GM23338 (cell line): ENCODE results near the gene ALCAM.

ENCODE experiments used
- CREB1 ChIP-seq: fragments of 250-450 bp; sonication (Bioruptor Pico); IDR thresholded peaks from 2 replicates; pipeline ENCODE4 v1.5.0; 2020; ENCODE audit warnings: low read depth, mild to moderate bottlenecking, moderate library complexity
- EZH2 ChIP-seq: fragments of 200-600 bp; sonication (generic); IDR thresholded peaks from one replicate; pipeline ENCODE4 v1.8.0; 2017; ENCODE audit warnings: antibody characterized with exemption, mild to moderate bottlenecking, low read depth; ENCODE audit not compliant: unreplicated experiment
- EZH2phosphoT487 ChIP-seq: fragments of 200-600 bp; sonication (generic); IDR thresholded peaks from one replicate; pipeline ENCODE4 v1.8.1; 2018; ENCODE audit warnings: antibody characterized with exemption; ENCODE audit not compliant: unreplicated experiment
- JUNB ChIP-seq: IDR thresholded peaks from one replicate; pipeline ENCODE4 v1.6.1; 2016; ENCODE audit warnings: antibody characterized with exemption; ENCODE audit not compliant: unreplicated experiment
- NANOG ChIP-seq: IDR thresholded peaks from 2 replicates; pipeline ENCODE4 v1.6.1; 2016; ENCODE audit warnings: antibody characterized with exemption, borderline replicate concordance
- POLR2AphosphoS5 ChIP-seq: IDR thresholded peaks from 2 replicates; pipeline ENCODE4 v1.6.1; 2016; ENCODE audit warnings: antibody characterized with exemption, low read depth
- STAT1 ChIP-seq: IDR thresholded peaks from one replicate; pipeline ENCODE4 v1.6.1; 2016; ENCODE audit warnings: antibody characterized with exemption; ENCODE audit not compliant: unreplicated experiment
- ZNF114 ChIP-seq: fragments of 250-450 bp; sonication (Bioruptor Pico); IDR thresholded peaks from 2 replicates; pipeline ENCODE4 v1.5.0; 2020; ENCODE audit warnings: mild to moderate bottlenecking, moderate library complexity
- ZNF331 ChIP-seq: fragments of 250-450 bp; sonication (Bioruptor Pico); IDR thresholded peaks from 2 replicates; pipeline ENCODE4 v1.5.0; 2020; ENCODE audit warnings: low read depth, mild to moderate bottlenecking, moderate library complexity
- TF ChIP-seq, protein P1 (sequence below), 2 experiments: fragments of 200-600 bp in 1 of 2; sonication (generic) in 1 of 2; conservative IDR thresholded peaks; 2 replicates each; pipeline versions ENCODE4 v1.5.1 to v1.6.1; 2016 to 2017; ENCODE audit warnings: antibody characterized with exemption in 2 of 2, low read depth in 2 of 2, mild to moderate bottlenecking in 2 of 2, moderate library complexity in 1 of 2
- TF ChIP-seq, protein P2 (sequence below): IDR thresholded peaks from one replicate; pipeline ENCODE4 v1.6.1; 2018; ENCODE audit warnings: antibody characterized with exemption; ENCODE audit not compliant: unreplicated experiment
- TF ChIP-seq, protein P3 (sequence below): IDR thresholded peaks from 2 replicates; pipeline ENCODE4 v1.6.1; 2016; ENCODE audit warnings: antibody characterized with exemption
- TF ChIP-seq, protein P4 (sequence below): fragments of 250-450 bp; sonication (Bioruptor Pico); IDR thresholded peaks from 2 replicates; pipeline ENCODE4 v1.5.0; 2020; ENCODE audit warnings: mild to moderate bottlenecking, moderate library complexity

DNA sequence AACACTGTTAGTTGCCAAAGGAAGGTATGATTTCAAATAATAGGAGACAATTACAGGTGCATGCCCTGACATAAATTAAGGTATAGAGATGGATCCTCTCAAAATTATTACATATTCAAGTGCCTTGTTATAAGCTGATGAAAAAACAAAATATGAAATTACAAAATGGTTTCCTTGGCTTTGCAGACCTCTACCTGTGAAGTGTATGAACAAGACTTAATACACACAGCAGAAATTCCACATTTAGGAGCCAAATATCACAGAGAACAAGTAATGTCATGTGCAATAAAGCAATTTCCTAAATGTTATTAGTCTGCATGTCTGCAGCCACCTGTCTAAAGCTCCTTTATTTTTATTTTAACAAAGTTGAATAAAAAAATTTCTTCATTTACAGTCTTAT is 151.5 kb downstream of the ALCAM start:
- TF ChIP-seq, protein P1, sequence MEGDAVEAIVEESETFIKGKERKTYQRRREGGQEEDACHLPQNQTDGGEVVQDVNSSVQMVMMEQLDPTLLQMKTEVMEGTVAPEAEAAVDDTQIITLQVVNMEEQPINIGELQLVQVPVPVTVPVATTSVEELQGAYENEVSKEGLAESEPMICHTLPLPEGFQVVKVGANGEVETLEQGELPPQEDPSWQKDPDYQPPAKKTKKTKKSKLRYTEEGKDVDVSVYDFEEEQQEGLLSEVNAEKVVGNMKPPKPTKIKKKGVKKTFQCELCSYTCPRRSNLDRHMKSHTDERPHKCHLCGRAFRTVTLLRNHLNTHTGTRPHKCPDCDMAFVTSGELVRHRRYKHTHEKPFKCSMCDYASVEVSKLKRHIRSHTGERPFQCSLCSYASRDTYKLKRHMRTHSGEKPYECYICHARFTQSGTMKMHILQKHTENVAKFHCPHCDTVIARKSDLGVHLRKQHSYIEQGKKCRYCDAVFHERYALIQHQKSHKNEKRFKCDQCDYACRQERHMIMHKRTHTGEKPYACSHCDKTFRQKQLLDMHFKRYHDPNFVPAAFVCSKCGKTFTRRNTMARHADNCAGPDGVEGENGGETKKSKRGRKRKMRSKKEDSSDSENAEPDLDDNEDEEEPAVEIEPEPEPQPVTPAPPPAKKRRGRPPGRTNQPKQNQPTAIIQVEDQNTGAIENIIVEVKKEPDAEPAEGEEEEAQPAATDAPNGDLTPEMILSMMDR (conservative IDR thresholded peaks at IDR 0.05; ENCODE audit: low read depth in 2 of 2) = no peak
- TF ChIP-seq, protein P2, sequence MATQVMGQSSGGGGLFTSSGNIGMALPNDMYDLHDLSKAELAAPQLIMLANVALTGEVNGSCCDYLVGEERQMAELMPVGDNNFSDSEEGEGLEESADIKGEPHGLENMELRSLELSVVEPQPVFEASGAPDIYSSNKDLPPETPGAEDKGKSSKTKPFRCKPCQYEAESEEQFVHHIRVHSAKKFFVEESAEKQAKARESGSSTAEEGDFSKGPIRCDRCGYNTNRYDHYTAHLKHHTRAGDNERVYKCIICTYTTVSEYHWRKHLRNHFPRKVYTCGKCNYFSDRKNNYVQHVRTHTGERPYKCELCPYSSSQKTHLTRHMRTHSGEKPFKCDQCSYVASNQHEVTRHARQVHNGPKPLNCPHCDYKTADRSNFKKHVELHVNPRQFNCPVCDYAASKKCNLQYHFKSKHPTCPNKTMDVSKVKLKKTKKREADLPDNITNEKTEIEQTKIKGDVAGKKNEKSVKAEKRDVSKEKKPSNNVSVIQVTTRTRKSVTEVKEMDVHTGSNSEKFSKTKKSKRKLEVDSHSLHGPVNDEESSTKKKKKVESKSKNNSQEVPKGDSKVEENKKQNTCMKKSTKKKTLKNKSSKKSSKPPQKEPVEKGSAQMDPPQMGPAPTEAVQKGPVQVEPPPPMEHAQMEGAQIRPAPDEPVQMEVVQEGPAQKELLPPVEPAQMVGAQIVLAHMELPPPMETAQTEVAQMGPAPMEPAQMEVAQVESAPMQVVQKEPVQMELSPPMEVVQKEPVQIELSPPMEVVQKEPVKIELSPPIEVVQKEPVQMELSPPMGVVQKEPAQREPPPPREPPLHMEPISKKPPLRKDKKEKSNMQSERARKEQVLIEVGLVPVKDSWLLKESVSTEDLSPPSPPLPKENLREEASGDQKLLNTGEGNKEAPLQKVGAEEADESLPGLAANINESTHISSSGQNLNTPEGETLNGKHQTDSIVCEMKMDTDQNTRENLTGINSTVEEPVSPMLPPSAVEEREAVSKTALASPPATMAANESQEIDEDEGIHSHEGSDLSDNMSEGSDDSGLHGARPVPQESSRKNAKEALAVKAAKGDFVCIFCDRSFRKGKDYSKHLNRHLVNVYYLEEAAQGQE = no peak
- TF ChIP-seq EZH2phosphoT487 (no peak), NANOG (no peak), EZH2 (no peak), POLR2AphosphoS5 (no peak), CREB1 (CRISPR knock-in tag) (no peak), ZNF114 (no peak), JUNB (no peak), ZNF331 (CRISPR knock-in tag) (no peak), STAT1 (no peak)
- TF ChIP-seq, protein P3, sequence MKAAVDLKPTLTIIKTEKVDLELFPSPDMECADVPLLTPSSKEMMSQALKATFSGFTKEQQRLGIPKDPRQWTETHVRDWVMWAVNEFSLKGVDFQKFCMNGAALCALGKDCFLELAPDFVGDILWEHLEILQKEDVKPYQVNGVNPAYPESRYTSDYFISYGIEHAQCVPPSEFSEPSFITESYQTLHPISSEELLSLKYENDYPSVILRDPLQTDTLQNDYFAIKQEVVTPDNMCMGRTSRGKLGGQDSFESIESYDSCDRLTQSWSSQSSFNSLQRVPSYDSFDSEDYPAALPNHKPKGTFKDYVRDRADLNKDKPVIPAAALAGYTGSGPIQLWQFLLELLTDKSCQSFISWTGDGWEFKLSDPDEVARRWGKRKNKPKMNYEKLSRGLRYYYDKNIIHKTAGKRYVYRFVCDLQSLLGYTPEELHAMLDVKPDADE = no peak
- TF ChIP-seq, protein P4, sequence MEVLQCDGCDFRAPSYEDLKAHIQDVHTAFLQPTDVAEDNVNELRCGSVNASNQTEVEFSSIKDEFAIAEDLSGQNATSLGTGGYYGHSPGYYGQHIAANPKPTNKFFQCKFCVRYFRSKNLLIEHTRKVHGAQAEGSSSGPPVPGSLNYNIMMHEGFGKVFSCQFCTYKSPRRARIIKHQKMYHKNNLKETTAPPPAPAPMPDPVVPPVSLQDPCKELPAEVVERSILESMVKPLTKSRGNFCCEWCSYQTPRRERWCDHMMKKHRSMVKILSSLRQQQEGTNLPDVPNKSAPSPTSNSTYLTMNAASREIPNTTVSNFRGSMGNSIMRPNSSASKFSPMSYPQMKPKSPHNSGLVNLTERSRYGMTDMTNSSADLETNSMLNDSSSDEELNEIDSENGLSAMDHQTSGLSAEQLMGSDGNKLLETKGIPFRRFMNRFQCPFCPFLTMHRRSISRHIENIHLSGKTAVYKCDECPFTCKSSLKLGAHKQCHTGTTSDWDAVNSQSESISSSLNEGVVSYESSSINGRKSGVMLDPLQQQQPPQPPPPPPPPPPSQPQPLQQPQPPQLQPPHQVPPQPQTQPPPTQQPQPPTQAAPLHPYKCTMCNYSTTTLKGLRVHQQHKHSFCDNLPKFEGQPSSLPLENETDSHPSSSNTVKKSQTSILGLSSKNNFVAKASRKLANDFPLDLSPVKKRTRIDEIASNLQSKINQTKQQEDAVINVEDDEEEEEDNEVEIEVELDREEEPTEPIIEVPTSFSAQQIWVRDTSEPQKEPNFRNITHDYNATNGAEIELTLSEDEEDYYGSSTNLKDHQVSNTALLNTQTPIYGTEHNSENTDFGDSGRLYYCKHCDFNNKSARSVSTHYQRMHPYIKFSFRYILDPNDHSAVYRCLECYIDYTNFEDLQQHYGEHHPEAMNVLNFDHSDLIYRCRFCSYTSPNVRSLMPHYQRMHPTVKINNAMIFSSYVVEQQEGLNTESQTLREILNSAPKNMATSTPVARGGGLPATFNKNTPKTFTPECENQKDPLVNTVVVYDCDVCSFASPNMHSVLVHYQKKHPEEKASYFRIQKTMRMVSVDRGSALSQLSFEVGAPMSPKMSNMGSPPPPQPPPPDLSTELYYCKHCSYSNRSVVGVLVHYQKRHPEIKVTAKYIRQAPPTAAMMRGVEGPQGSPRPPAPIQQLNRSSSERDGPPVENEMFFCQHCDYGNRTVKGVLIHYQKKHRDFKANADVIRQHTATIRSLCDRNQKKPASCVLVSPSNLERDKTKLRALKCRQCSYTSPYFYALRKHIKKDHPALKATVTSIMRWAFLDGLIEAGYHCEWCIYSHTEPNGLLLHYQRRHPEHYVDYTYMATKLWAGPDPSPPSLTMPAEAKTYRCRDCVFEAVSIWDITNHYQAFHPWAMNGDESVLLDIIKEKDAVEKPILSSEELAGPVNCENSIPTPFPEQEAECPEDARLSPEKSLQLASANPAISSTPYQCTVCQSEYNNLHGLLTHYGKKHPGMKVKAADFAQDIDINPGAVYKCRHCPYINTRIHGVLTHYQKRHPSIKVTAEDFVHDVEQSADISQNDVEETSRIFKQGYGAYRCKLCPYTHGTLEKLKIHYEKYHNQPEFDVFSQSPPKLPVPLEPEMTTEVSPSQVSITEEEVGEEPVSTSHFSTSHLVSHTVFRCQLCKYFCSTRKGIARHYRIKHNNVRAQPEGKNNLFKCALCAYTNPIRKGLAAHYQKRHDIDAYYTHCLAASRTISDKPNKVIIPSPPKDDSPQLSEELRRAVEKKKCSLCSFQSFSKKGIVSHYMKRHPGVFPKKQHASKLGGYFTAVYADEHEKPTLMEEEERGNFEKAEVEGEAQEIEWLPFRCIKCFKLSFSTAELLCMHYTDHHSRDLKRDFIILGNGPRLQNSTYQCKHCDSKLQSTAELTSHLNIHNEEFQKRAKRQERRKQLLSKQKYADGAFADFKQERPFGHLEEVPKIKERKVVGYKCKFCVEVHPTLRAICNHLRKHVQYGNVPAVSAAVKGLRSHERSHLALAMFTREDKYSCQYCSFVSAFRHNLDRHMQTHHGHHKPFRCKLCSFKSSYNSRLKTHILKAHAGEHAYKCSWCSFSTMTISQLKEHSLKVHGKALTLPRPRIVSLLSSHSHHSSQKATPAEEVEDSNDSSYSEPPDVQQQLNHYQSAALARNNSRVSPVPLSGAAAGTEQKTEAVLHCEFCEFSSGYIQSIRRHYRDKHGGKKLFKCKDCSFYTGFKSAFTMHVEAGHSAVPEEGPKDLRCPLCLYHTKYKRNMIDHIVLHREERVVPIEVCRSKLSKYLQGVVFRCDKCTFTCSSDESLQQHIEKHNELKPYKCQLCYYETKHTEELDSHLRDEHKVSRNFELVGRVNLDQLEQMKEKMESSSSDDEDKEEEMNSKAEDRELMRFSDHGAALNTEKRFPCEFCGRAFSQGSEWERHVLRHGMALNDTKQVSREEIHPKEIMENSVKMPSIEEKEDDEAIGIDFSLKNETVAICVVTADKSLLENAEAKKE (CRISPR knock-in tag) = no peak
